OCI-LY7 (cell line): ENCODE results near the gene GPRIN1. TPM values are rescaled to one million over a fixed set of nuclear protein-coding genes. Genes with fewer than 3 reads are reported as not detected.

Experiments used
- BruUV-seq: library from RNA; stranded (reverse); fragments of 400-500 nt; replicated peaks from 2 replicates; lab custom pipeline; 2021; lab: Mats Ljungman, UMichigan
- CTCF ChIA-PET: fragments of 300-600 bp; sonication (Branson Sonifier 250); formaldehyde crosslinking; loops from one replicate; lab custom pipeline; 2022; ENCODE audit warnings: antibody characterized with exemption; ENCODE audit not compliant: unreplicated experiment; lab: Charles Lee
- POLR2A ChIA-PET: fragments of 300-600 bp; sonication (Branson Sonifier 250); formaldehyde crosslinking; loops from one replicate; lab custom pipeline; 2022; ENCODE audit warnings: antibody characterized with exemption; lab: Charles Lee
- DNase-seq: peaks from one replicate; pipeline ENCODE4 v3.0.0-alpha.2; 2015; ENCODE audit warnings: low spot score
- H2AFZ ChIP-seq: fragments of 200-600 bp; sonication (generic), shearing (Covaris generic); 2 replicates; pipeline ENCODE4 v1.6.1; 2014; ENCODE audit warnings: mild to moderate bottlenecking, antibody characterized with exemption, low read length, moderate library complexity
- H3K27ac ChIP-seq: fragments of 200-600 bp; sonication (generic); 2 replicates; pipeline ENCODE4 v1.5.1; 2014; ENCODE audit warnings: mixed run types, low read depth, mild to moderate bottlenecking, moderate library complexity, low read length, inconsistent platforms; ENCODE audit not compliant: poor library complexity, severe bottlenecking
- H3K36me3 ChIP-seq: fragments of 200-600 bp; sonication (generic); 2 replicates; pipeline ENCODE4 v1.6.1; 2014; ENCODE audit warnings: mild to moderate bottlenecking, antibody characterized with exemption, low read length, moderate library complexity, mixed read lengths; ENCODE audit not compliant: insufficient read depth
- H3K4me1 ChIP-seq: fragments of 200-600 bp; sonication (generic); 2 replicates; pipeline ENCODE4 v1.5.1; 2014; ENCODE audit warnings: mild to moderate bottlenecking, low read length; ENCODE audit not compliant: insufficient read depth, poor library complexity, severe bottlenecking
- H3K4me2 ChIP-seq: fragments of 200-600 bp; sonication (generic); 2 replicates; pipeline ENCODE4 v1.6.1; 2014; ENCODE audit warnings: mild to moderate bottlenecking, low read length
- H3K4me3 ChIP-seq: fragments of 200-600 bp; sonication (generic); 2 replicates; pipeline ENCODE4 v1.5.1; 2014; ENCODE audit warnings: mild to moderate bottlenecking, low read depth, low read length; ENCODE audit not compliant: poor library complexity, severe bottlenecking
- H3K79me2 ChIP-seq: fragments of 200-600 bp; sonication (generic); 2 replicates; pipeline ENCODE4 v1.6.1; 2016; ENCODE audit warnings: low read depth, mild to moderate bottlenecking, low read length, moderate library complexity, mixed read lengths; ENCODE audit not compliant: insufficient read depth
- H3K9me2 ChIP-seq: fragments of 200-600 bp; sonication (generic); 2 replicates; pipeline ENCODE4 v1.6.1; 2016; ENCODE audit warnings: mild to moderate bottlenecking, low read length, mixed read lengths; ENCODE audit not compliant: insufficient read depth
- H3K9me3 ChIP-seq: fragments of 200-600 bp; sonication (generic); 2 replicates; pipeline ENCODE4 v1.6.1; 2014; ENCODE audit warnings: mild to moderate bottlenecking, mixed run types, low read length, mixed read lengths
- H4K20me1 ChIP-seq: fragments of 200-600 bp; sonication (generic); 2 replicates; pipeline ENCODE4 v1.6.1; 2014; ENCODE audit warnings: mild to moderate bottlenecking, antibody characterized with exemption, low read length, moderate library complexity, mixed read lengths; ENCODE audit not compliant: insufficient read depth
- EZH2phosphoT487 ChIP-seq: fragments of 200-600 bp; sonication (generic); IDR thresholded peaks from 2 replicates; pipeline ENCODE4 v1.6.1; 2018; ENCODE audit warnings: low read depth, borderline replicate concordance, mild to moderate bottlenecking, mixed run types, antibody characterized with exemption, low read length, moderate library complexity, mixed read lengths
- intact Hi-C: fragments of 100-400 bp; cut with micrococcal nuclease; formaldehyde crosslinking; loops from one replicate; pipeline ENCODE4 v1.10.0; 2022; ENCODE audit not compliant: unreplicated experiment
- total RNA-seq, 2 experiments: library from RNA; depleted of rRNA in 1 of 2; stranded (reverse); fragments of >200 nt in 1 of 2; shearing (Covaris generic) in 1 of 2; gene quantifications; 2 replicates each; pipeline ENCODE4 v1.2.3, GENCODE V29; 2014 to 2022
- TF ChIP-seq, protein P1 (sequence below): fragments of 200-600 bp; sonication (generic); conservative IDR thresholded peaks from 2 replicates; pipeline ENCODE4 v1.5.1; 2014; ENCODE audit warnings: mild to moderate bottlenecking, antibody characterized with exemption, low read length, moderate library complexity, mixed read lengths

Gene GPRIN1
- total RNA-seq, 2 experiments from 2014 or later, result 3.8 to 5.3 TPM

DNA sequence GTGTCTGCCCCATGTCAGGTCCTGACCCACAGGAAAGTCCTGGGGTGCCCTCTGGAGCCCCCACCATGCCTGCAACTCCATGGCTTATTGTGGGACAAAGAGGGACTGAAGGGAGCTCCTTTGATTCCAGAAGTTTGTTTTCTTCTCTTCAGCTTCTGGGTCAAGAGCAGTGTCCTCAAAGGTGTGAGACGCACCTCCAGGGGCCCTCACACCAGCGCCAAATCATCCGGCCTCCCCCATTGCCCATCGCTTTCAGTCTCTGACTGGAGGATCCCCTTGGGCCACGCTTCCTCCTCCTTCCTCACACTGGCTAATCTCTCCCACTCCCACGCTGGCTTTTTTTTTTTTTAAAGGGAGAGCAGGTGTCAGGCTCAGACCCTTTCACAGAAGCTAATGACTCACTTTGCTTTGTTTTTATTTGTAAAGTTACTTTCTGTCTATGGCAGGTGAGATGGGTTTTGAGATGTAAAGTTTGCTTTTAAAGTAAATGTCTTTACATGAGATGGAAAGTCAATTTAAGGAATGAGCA lies 44.1 kb downstream of the GPRIN1 start:
- Histone ChIP-seq H3K4me1 (no peaks in the 10 kb centered on the region), H3K9me2 (no peaks in the 10 kb centered on the region), H3K79me2 (no peaks in the 10 kb centered on the region), H3K36me3 (no peaks in the 10 kb centered on the region), H3K4me3 (no peak overlapping the region), H4K20me1 (no peaks in the 10 kb centered on the region), H2AFZ (no peak overlapping the region), H3K9me3 (no peaks in the 10 kb centered on the region), H3K27ac (no peak overlapping the region), H3K4me2 (no peak overlapping the region)
- CTCF ChIA-PET, result no interaction called here
- intact Hi-C loops, result no loop called here
- no peak for DNase-seq
- POLR2A ChIA-PET, result no interaction called here
- BruUV-seq, result no TSS peak
- TF ChIP-seq EZH2phosphoT487, result no peak
- TF ChIP-seq, protein P1, sequence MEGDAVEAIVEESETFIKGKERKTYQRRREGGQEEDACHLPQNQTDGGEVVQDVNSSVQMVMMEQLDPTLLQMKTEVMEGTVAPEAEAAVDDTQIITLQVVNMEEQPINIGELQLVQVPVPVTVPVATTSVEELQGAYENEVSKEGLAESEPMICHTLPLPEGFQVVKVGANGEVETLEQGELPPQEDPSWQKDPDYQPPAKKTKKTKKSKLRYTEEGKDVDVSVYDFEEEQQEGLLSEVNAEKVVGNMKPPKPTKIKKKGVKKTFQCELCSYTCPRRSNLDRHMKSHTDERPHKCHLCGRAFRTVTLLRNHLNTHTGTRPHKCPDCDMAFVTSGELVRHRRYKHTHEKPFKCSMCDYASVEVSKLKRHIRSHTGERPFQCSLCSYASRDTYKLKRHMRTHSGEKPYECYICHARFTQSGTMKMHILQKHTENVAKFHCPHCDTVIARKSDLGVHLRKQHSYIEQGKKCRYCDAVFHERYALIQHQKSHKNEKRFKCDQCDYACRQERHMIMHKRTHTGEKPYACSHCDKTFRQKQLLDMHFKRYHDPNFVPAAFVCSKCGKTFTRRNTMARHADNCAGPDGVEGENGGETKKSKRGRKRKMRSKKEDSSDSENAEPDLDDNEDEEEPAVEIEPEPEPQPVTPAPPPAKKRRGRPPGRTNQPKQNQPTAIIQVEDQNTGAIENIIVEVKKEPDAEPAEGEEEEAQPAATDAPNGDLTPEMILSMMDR, result no peak

DNA sequence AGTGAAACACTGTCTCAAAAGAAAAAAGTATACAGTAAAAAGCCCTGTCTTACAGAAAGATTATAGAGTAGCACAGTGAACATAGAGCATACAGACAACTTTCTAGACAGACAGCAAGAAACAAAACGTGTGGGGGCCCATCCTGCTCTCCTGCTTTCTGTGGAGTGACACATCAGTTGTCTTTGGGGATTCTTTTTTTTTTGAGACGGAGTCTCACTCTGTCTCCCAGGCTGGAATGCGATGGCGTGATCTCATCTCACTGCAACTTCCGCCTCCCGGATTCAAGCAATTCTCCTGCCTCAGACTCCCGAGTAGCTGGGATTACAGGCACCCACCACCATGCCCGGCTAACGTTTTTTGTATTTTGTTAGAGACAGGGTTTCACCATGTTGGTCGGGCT lies 46.0 kb downstream of the GPRIN1 start:
- no peaks in the 10 kb centered on the region for H3K9me2 ChIP-seq
- H3K4me1 ChIP-seq, result peaks cover 6% of the 10 kb centered on the region
- no peaks in the 10 kb centered on the region for H3K79me2 ChIP-seq
- intact Hi-C loops, result no loop called here
- no peaks in the 10 kb centered on the region for H4K20me1 ChIP-seq
- no peaks in the 10 kb centered on the region for H3K36me3 ChIP-seq
- no peaks in the 10 kb centered on the region for H3K9me3 ChIP-seq
- BruUV-seq, result no TSS peak
- no peak for DNase-seq
- no peak overlapping the region for H2AFZ ChIP-seq
- no peak overlapping the region for H3K4me2 ChIP-seq
- ChIA-PET CTCF (no interaction called here), POLR2A (interaction anchor here (0.8 kb wide), 1 partner anchor 66 kb away, joined by 3 read pairs; the partner anchor contains the start of genes EIF4E1B and SNCB)
- no peak for TF ChIP-seq EZH2phosphoT487
- TF ChIP-seq, protein P1, result no peak
- H3K4me3 ChIP-seq, result no peak overlapping the region
- H3K27ac ChIP-seq, result no peak overlapping the region

DNA sequence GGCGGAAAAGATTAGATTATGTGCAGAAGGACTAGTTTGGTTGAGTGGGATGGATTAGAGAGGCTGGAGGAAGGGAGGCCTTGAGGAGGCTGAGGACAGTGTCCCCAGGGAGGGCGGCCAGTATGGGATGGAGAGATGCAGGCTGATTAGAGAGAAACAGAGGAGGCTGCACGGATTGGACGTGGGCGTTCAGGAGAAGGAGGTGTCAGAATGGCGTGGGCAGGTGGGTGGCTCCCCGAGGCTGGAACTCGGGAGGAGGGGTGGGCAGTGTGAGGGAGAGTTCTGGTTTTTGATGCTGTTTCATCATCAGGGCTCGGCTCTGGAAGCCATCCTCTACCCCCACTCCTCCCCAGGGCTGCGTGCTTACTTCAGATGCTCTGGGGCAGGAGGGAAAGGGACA lies 47.8 kb downstream of the GPRIN1 start:
- TF ChIP-seq, protein P1, result no peak
- TF ChIP-seq EZH2phosphoT487, result no peak
- Histone ChIP-seq H4K20me1 (no peaks in the 10 kb centered on the region), H2AFZ (no peak overlapping the region), H3K4me1 (peaks cover 6% of the 10 kb centered on the region), H3K4me2 (no peak overlapping the region), H3K27ac (no peak overlapping the region), H3K79me2 (no peaks in the 10 kb centered on the region), H3K9me2 (no peaks in the 10 kb centered on the region), H3K36me3 (no peaks in the 10 kb centered on the region), H3K9me3 (no peaks in the 10 kb centered on the region), H3K4me3 (no peak overlapping the region)
- no peak for DNase-seq
- POLR2A ChIA-PET, result no interaction called here
- no TSS peak for BruUV-seq
- CTCF ChIA-PET, result no interaction called here
- intact Hi-C loops, result no loop called here
